Panc1 (cell line): ENCODE results near the gene ABI3BP.

ENCODE experiments used
- CTCF ChIP-seq: fragments of 450-650 bp; IDR thresholded peaks from 2 replicates; pipeline ENCODE4 v1.5.1; 2017; ENCODE audit warnings: mild to moderate bottlenecking
- SIN3A ChIP-seq: IDR thresholded peaks from 2 replicates; pipeline ENCODE4 v1.6.1; 2012; ENCODE audit warnings: low read depth, mild to moderate bottlenecking, low read length, moderate library complexity, borderline replicate concordance; ENCODE audit not compliant: insufficient read depth
- TCF7L2 ChIP-seq: IDR thresholded peaks from 2 replicates; pipeline ENCODE4 v1.6.1; 2011; ENCODE audit warnings: mild to moderate bottlenecking, low read depth, low read length, inconsistent platforms
- TF ChIP-seq, protein P1 (sequence below), 2 experiments: IDR thresholded peaks; 2 replicates each; pipeline ENCODE4 v1.6.1; 2011 to 2012; ENCODE audit warnings: low read depth in 2 of 2, control low read depth in 1 of 2, low read length in 1 of 2, mild to moderate bottlenecking in 1 of 2, moderate library complexity in 1 of 2; ENCODE audit not compliant: insufficient read depth in 1 of 2

DNA sequence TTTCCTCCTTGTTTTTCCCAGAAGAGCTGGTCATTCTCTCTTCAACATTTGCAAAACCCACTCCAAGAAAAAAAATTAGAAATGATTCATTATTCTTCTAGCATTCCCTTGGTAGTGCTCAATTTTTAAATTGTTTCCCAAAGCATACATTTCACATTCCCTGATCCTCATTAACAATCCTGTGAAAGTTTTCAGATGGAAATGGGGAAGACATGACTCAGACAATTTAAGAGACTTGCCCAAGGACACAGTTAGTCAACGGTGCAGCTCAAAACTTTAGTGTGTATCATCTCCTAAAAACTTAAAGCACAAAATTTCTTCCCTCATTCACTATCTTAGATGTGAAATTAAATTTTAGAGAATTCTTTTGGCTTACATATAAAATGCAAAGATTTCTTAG, 17.1 kb upstream of the ABI3BP start:
- TF ChIP-seq CTCF = no peak
- no peak for TF ChIP-seq TCF7L2
- TF ChIP-seq SIN3A = no peak
- TF ChIP-seq, protein P1, sequence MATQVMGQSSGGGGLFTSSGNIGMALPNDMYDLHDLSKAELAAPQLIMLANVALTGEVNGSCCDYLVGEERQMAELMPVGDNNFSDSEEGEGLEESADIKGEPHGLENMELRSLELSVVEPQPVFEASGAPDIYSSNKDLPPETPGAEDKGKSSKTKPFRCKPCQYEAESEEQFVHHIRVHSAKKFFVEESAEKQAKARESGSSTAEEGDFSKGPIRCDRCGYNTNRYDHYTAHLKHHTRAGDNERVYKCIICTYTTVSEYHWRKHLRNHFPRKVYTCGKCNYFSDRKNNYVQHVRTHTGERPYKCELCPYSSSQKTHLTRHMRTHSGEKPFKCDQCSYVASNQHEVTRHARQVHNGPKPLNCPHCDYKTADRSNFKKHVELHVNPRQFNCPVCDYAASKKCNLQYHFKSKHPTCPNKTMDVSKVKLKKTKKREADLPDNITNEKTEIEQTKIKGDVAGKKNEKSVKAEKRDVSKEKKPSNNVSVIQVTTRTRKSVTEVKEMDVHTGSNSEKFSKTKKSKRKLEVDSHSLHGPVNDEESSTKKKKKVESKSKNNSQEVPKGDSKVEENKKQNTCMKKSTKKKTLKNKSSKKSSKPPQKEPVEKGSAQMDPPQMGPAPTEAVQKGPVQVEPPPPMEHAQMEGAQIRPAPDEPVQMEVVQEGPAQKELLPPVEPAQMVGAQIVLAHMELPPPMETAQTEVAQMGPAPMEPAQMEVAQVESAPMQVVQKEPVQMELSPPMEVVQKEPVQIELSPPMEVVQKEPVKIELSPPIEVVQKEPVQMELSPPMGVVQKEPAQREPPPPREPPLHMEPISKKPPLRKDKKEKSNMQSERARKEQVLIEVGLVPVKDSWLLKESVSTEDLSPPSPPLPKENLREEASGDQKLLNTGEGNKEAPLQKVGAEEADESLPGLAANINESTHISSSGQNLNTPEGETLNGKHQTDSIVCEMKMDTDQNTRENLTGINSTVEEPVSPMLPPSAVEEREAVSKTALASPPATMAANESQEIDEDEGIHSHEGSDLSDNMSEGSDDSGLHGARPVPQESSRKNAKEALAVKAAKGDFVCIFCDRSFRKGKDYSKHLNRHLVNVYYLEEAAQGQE (IDR thresholded peaks at IDR 0.05; ENCODE audit: insufficient read depth in 1 of 2, low read depth in 2 of 2, low read length in 1 of 2) = no peak
